Measurements from ENCODE around the gene TBX20.
"Not testable (repeated sequence)": the region's sequence is repeated elsewhere in the genome, so short reads cannot be mapped to it uniquely, and the experiment has no call there.

The TBX20 gene

DNA sequence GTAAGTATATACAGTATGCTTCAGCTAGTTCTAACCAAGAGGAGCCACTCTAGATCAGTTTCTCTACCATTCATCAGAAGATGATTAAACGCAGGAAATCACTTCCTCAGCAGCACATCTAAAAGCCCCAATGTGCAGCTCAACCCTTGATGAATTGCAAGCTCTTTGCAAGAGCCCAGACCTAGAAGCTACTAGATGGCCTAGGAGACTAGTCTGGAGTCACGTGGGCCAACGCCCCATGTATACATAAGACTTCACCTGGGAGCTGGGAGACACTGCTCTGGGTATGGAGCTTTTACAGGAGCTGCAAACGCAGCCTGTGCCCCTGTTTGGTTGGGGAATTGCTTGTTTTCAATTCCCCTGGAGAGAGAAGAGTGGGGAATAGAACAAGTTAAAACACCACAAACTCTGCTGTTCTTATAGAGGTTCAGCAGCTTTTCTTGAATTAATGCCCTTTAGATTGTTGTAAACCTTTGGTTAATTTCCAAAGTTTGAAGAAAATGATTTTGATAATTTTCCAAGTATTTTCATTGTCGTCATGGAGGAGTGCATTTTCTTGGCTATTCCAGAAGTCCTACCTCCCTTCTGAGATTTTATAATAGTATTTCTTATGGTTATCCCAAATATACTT lies 69.9 kb downstream of the TBX20 start:
- intact Hi-C loops (cut with DNase I) = not testable (repeated sequence)
- DNase-seq = peak in 2 of 42 donors; percentile 15 to 26

DNA sequence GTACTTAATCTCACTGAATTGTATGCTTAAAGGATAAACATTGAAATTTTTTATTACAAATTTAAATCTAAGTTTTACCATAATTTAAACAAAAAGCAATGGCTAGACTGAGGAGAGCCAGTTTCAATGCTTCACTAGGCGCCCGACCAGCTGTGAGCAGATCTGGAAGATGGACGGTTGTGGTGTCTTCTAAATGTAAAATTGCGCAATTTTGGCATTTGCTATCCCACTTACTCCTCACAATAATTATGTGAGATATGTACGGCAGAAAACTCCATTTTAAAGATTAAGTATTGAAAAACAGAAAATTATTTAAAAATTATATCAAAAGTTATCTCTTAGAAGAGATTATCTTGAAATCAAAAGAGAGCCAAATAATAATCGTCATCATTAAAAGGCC lies 73.2 kb downstream of the TBX20 start:
- intact Hi-C loops (cut with DNase I); DNase-seq: not testable (repeated sequence)

DNA sequence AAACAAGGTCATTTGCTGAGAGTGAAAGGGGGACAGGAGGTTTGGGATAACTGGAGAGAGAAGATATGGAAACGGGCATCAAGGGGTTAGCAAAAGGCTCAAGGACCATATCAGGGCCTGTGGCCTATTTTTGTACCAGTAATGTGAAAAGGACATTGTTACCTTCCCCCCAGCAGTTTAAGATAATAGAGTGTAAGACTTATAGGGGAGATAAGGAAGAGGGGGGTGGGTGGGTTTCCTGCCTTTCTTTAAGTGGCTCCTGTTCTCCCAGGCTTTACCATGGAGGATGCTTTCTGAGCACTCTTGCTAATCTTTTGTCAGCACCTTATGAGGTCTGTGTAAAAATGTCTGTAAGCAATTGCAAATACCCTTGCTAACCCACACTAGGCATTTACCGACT lies 80.7 kb downstream of the TBX20 start:
- DNase-seq; intact Hi-C loops (cut with DNase I): not testable (repeated sequence)

DNA sequence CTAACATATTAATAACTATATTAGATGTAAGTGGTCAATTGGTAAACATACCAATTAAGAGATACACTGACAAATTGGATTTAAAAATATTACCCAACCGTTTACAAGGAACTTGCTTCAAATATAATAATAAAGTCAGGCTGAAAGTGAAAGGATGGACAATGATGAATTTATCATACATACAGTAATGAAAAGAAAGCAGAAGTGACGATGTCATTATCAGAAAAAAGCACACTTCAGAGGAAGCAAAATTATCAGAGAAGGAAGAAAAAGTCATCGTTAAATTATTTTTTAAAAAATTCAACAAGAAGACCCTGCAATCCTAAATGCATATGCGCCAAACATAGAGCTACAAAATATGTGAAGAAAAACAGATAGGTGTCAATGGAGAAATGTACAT lies 81.8 kb downstream of the TBX20 start:
- DNase-seq; intact Hi-C loops (cut with DNase I): not testable (repeated sequence)

DNA sequence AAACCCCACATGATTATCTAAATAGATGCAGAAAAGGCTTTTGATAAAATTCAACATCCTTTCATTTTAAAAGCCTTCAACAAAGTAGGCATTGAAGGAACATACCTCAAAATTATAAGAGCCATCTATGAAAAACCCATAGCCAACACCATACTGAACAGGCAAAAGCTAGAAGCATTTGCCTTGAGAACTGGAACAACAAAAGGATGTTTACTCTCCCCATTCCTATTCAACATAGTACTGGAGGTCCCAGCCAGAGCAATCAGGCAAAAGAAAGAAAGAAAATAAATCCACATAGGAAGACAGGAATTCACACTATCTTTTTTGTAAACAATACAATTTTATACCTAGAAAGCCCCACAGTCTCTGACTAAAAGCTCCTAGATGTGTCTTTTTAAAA lies 86.2 kb downstream of the TBX20 start:
- DNase-seq; intact Hi-C loops (cut with DNase I): not testable (repeated sequence)

DNA sequence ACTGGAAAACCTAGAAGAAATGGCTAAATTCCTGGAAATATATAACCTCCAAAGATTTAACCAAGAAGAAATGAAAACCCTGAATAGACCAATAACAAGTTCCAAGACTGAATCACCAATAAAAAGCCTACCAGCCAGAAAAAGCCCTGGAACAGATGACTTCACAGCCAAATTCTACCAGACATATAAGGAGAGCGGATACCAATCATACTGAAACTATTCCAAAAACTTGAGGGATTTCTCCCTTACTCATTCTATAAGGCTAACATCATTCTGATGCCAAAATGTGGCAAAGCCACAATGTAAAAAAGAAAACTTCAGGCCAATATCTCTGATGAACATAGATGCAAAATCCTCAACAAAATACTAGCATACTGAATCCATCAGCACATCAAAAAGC lies 86.7 kb downstream of the TBX20 start:
- DNase-seq; intact Hi-C loops (cut with DNase I): not testable (repeated sequence)

DNA sequence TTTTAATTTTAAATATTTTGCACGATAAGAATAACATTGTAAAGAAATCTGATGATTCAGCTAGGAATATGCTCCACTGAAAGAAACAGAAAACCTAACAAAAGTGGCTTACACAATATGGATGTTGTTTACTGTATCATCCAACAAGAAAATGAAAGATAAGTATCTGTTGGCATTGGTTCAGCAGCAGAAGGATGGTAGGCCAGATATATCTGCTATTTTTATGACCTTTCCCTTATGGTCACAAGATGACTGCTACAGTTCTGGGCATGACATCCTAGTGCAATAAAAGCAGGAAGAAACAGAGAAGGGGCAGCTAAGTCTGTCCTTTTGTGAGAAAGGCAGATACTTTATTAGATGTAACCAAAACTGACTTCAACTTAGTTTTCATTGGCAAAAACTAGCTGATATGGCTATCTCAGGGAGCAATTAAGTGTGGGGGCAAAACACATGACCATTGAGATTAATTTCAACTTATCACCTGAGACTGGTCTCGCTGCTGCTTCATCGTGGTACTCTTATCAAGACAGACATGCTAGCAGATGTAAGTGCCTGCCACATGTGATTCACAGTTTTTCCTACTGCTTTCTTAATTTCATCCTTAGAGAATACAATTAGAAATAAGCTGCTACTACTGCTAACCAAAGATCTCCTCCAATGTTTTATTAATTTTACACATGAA lies 92.7 kb downstream of the TBX20 start:
- intact Hi-C loops (cut with DNase I); DNase-seq: not testable (repeated sequence)

Measured in head of caudate nucleus (tissue), 42 donors.